BJ (cell line): ENCODE data around the gene KIF3A. TPM values are rescaled to one million over a fixed set of nuclear protein-coding genes. Genes with fewer than 3 reads are reported as not detected.

Experiments
- CTCF ChIA-PET: fragments of 350-600 bp; formaldehyde crosslinking; extraction: SDS; loops from one replicate; lab custom pipeline; 2021; ENCODE audit warnings: antibody characterized with exemption, inconsistent platforms; lab: Yijun Ruan, JAX
- POLR2A ChIA-PET: fragments of 300-600 bp; sonication (Branson Sonifier 250); formaldehyde crosslinking; extraction: SDS; loops from one replicate; lab custom pipeline; 2021; ENCODE audit warnings: antibody characterized with exemption; lab: Charles Lee
- DNase-seq: peaks from one replicate; pipeline ENCODE4 v3.0.0-alpha.2; 2011; ENCODE audit warnings: low read depth
- H3K27me3 ChIP-seq: 2 replicates; pipeline ENCODE4 v1.6.0; 2011; ENCODE audit warnings: low read length; ENCODE audit not compliant: control insufficient read depth, insufficient read depth
- H3K36me3 ChIP-seq: 2 replicates; pipeline ENCODE4 v1.5.1; 2011; ENCODE audit warnings: low read length; ENCODE audit not compliant: control insufficient read depth, insufficient read depth
- H3K4me3 ChIP-seq: 2 replicates; pipeline ENCODE4 v1.5.1; 2011; ENCODE audit warnings: low read depth, mild to moderate bottlenecking, control low read depth, low read length
- polyA plus RNA-seq: library from polyadenylated mRNA; depleted of rRNA; stranded (reverse); fragments of >200 nt; gene quantifications from 2 replicates; pipeline ENCODE4 v1.2.3, GENCODE V29; 2011
- TF ChIP-seq, protein P1 (sequence below): IDR thresholded peaks from 2 replicates; pipeline ENCODE4 v1.5.1; 2011; ENCODE audit warnings: low read depth, mild to moderate bottlenecking, control low read depth, inconsistent platforms, low read length, moderate library complexity; ENCODE audit not compliant: insufficient read depth

KIF3A gene
- polyA plus RNA-seq, 1 experiment, result 2.9 TPM

DNA sequence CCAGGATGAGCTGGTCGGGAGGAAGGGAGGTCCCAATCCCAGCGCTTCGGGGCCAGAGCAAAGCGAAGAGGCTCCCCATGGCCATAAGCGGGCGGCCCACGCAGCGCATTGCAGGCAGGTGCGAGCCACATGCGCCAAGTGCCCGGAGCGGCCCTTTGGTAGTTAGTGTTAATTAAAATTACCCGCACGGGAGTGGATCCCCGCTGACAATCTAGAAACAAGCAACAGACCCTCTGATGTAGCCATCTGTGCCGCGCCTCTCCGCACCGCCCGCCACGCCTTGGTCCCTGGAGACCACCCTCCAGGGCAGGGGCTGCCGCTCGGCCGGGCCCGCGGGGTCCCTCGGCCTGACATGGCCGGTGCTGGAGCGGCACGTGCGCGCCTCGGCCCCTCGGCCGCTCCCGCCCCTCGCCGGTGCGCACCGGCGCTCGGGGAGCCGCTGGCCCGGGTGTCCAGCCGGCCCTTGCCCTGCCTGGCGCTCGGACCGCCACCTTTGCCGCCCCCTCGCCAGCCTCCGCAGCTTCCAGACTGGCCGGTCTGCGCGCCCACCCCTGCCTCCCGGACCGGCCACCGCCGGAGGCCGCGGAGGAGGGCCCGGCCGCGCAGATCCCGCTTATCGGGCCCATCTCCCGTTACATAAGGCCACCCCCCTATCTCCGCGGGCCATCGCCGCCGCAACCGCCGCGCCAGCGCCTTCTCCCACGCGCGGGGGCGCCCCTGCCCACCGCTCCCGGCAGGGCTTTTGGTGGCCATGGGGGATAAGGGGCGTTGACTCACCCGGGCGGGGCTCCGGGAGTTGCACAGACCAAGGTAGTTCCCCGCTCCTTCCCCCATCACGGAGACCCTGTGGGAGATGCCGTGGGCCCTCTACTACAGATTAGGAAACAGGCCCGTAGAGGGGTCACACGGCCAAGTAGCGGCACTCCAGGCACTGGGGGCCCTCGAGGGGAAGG, 81.2 kb downstream of the KIF3A start:
- DNase-seq, result no peak
- Histone ChIP-seq H3K4me3 (peak overlapping the region; percentile 25), H3K27me3 (no peaks in the 10 kb centered on the region), H3K36me3 (no peaks in the 10 kb centered on the region)
- ChIA-PET POLR2A (no interaction called here), CTCF (interaction anchor here (1.6 to 2.9 kb wide), 2 partner anchors 8 to 60 kb away, joined by 3 to 7 read pairs; no protein-coding TSS in a partner anchor)
- TF ChIP-seq, protein P1, sequence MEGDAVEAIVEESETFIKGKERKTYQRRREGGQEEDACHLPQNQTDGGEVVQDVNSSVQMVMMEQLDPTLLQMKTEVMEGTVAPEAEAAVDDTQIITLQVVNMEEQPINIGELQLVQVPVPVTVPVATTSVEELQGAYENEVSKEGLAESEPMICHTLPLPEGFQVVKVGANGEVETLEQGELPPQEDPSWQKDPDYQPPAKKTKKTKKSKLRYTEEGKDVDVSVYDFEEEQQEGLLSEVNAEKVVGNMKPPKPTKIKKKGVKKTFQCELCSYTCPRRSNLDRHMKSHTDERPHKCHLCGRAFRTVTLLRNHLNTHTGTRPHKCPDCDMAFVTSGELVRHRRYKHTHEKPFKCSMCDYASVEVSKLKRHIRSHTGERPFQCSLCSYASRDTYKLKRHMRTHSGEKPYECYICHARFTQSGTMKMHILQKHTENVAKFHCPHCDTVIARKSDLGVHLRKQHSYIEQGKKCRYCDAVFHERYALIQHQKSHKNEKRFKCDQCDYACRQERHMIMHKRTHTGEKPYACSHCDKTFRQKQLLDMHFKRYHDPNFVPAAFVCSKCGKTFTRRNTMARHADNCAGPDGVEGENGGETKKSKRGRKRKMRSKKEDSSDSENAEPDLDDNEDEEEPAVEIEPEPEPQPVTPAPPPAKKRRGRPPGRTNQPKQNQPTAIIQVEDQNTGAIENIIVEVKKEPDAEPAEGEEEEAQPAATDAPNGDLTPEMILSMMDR, result peak; percentile 19; the same call in 1 of the 2 replicates

DNA sequence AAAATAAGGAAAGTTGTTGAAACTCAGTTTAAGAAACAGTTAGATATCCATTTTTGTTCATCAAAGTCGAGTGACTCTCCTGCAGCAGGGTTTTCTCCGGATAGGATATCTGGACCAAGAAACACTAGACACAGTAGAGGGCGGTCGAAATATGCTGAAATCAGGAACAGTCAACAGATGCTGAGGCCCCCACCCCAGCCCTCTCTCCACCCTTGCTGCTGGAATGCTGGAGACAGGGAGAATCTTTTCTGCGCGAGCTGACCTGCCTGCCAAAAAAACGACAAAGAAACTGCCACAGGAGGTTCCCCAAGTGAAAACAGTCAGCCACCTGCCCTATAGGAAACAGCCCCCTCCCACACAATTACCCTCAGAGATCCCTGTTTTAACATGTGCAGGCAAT, 83.6 kb downstream of the KIF3A start:
- CTCF ChIA-PET, result interaction anchor here (0.6 to 1.0 kb wide), 2 partner anchors 45 to 57 kb away, joined by 3 read pairs; no protein-coding TSS in a partner anchor
- Histone ChIP-seq H3K36me3 (no peaks in the 10 kb centered on the region), H3K4me3 (no peak overlapping the region), H3K27me3 (no peaks in the 10 kb centered on the region)
- no peak for DNase-seq
- TF ChIP-seq, protein P1, result no peak
- POLR2A ChIA-PET, result no interaction called here

DNA sequence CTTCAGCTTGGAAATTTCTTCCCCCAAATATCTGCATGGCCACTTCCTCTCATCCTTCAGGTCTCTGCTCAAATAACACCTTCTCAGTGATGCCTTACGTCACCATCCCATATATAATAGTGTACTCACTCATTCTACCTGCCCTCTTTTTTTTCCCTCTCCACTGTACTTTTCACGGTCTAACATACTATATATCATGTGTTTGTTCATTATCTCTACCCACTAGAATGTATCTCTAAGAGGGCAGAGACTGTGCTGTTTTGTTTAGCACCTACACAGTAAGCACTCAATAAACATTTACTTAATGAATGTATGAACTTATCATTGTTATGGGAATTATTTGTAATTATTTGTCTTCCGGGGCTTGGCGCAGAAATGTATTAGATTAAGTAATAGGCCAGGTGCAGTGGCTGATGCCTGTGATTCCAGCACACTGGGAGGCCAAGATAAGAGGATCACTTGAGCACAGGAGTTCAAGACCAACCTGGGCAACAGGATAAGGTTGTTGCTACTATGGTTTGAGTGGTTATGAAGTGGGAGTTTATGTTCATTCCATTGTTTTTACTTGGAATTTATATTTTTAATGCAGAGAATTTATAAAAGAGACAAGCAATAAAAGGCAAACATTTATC, 85.4 kb downstream of the KIF3A start:
- ChIA-PET POLR2A (no interaction called here), CTCF (no interaction called here)
- Histone ChIP-seq H3K4me3 (no peak overlapping the region), H3K27me3 (no peaks in the 10 kb centered on the region), H3K36me3 (no peaks in the 10 kb centered on the region)
- no peak for DNase-seq
- TF ChIP-seq, protein P1, result no peak

DNA sequence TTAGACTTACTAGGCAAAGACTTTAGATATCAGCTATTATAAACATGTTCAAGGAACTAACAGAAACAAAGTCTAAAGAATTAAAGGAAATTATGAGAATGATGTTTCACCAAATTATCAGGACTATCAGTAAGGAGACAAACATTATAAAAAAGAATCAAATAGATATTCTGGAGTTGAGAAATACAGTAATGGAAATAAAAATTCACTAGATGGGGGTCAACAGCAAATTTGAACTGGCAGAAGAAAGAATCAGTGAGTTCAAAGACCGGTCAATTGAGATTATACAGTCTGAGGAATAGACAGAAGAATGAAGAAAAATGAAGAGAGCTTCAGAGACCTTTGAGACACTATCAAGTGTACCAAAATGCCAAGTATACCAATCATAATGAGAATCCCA, 89.0 kb downstream of the KIF3A start:
- H3K4me3 ChIP-seq, result no peak overlapping the region
- POLR2A ChIA-PET, result interaction anchor here (0.6 kb wide), 1 partner anchor 260 kb away, joined by 3 read pairs; no protein-coding TSS in a partner anchor
- peaks cover under 1% of the 10 kb centered on the region; the same call in 1 of the 2 replicates for H3K36me3 ChIP-seq
- CTCF ChIA-PET, result interaction anchor here (0.6 to 1.2 kb wide), 2 partner anchors 8 to 14 kb away, joined by 3 read pairs; no protein-coding TSS in a partner anchor
- DNase-seq, result no peak
- TF ChIP-seq, protein P1, result no peak
- no peaks in the 10 kb centered on the region for H3K27me3 ChIP-seq

DNA sequence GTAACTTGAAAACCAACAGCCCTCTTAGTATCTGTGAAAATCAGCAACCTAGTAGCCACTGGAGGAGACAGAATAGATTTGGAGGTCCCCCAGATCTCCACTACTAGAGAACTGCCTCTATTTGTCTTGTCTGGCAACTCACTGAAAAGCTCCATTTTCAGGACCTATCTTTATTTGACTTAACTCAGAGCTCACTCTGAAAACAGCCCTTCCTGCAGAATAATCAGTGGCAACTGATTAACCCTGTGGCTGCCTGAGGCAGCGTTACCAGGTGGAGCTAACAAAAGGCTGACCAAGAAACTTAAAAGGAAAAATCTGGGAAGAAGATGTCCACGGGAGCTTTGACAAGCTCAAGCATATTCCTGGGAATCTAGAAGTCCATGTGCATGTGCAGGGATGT, 89.9 kb downstream of the KIF3A start:
- no peak for DNase-seq
- Histone ChIP-seq H3K36me3 (peaks cover 1% of the 10 kb centered on the region; the same call in 1 of the 2 replicates), H3K27me3 (no peaks in the 10 kb centered on the region), H3K4me3 (no peak overlapping the region)
- ChIA-PET POLR2A (no interaction called here), CTCF (interaction anchor here (0.9 to 1.2 kb wide), 2 partner anchors 9 to 12 kb away, joined by 3 read pairs; no protein-coding TSS in a partner anchor)
- TF ChIP-seq, protein P1, result no peak
